SU-DHL-6 (cell line): Measurements from ENCODE around the gene RIOX2.

Experiments
- H2AFZ ChIP-seq: fragments of 200-600 bp; sonication (generic); 2 replicates; pipeline ENCODE4 v1.6.1; 2014; ENCODE audit warnings: low read depth, mild to moderate bottlenecking, moderate library complexity, mixed read lengths, antibody characterized with exemption, low read length; ENCODE audit not compliant: severe bottlenecking
- H3F3A ChIP-seq: fragments of 200-600 bp; shearing (Covaris generic); 2 replicates; pipeline ENCODE4 v1.6.0; 2016; ENCODE audit warnings: antibody characterized with exemption, mild to moderate bottlenecking; ENCODE audit not compliant: insufficient read depth
- H3K27ac ChIP-seq: fragments of 200-600 bp; sonication (generic); 2 replicates; pipeline ENCODE4 v1.5.1; 2016; ENCODE audit warnings: low read depth, mild to moderate bottlenecking, low read length, moderate library complexity, mixed read lengths
- H3K27me3 ChIP-seq: fragments of 200-600 bp; sonication (generic), shearing (Covaris generic); 2 replicates; pipeline ENCODE4 v1.6.0; 2014; ENCODE audit warnings: mild to moderate bottlenecking, low read length
- H3K36me3 ChIP-seq: fragments of 200-600 bp; sonication (generic); 2 replicates; pipeline ENCODE4 v1.6.1; 2014; ENCODE audit warnings: mild to moderate bottlenecking, low read length, mixed read lengths
- H3K4me2 ChIP-seq: fragments of 300-600, 200-600 bp; shearing (Covaris generic), sonication (generic); 2 replicates; pipeline ENCODE4 v1.6.0; 2014; ENCODE audit warnings: low read length, low read depth, mild to moderate bottlenecking; ENCODE audit not compliant: poor library complexity, severe bottlenecking
- H3K4me3 ChIP-seq: fragments of 200-600 bp; sonication (generic); 2 replicates; pipeline ENCODE4 v1.5.1; 2014; ENCODE audit warnings: antibody characterized with exemption, low read length, mild to moderate bottlenecking, mixed read lengths; ENCODE audit not compliant: insufficient read depth, poor library complexity, severe bottlenecking
- H3K79me2 ChIP-seq: fragments of 200-600 bp; sonication (generic); 2 replicates; pipeline ENCODE4 v1.6.1; 2014; ENCODE audit warnings: mild to moderate bottlenecking, low read length, moderate library complexity; ENCODE audit not compliant: insufficient read depth
- H3K9ac ChIP-seq: fragments of 200-600 bp; sonication (generic); 2 replicates; pipeline ENCODE4 v1.7.0; 2014; ENCODE audit warnings: mild to moderate bottlenecking, low read length
- H3K9me2 ChIP-seq: fragments of 200-600 bp; sonication (generic); replicated peaks from 2 replicates; pipeline ENCODE4 v1.6.1; 2014; ENCODE audit warnings: low read length; ENCODE audit not compliant: insufficient read depth
- H3K9me3 ChIP-seq: fragments of 200-600 bp; sonication (generic); 2 replicates; pipeline ENCODE4 v1.6.1; 2014; ENCODE audit warnings: low read length, mixed read lengths; ENCODE audit not compliant: insufficient read depth
- H4K20me1 ChIP-seq: fragments of 200-600 bp; sonication (generic); 2 replicates; pipeline ENCODE4 v1.6.1; 2014; ENCODE audit warnings: low read depth, mild to moderate bottlenecking, antibody characterized with exemption, low read length, moderate library complexity, mixed read lengths
- EZH2phosphoT487 ChIP-seq: fragments of 200-600 bp; sonication (generic), shearing (Covaris generic); conservative IDR thresholded peaks from 2 replicates; pipeline ENCODE4 v1.6.1; 2018; ENCODE audit warnings: mild to moderate bottlenecking, antibody characterized with exemption, low read length, moderate library complexity, mixed read lengths
- TF ChIP-seq, protein P1 (sequence below): fragments of 200-600 bp; sonication (generic); IDR thresholded peaks from one replicate; pipeline ENCODE4 v1.5.1; 2017; ENCODE audit warnings: antibody characterized with exemption, mild to moderate bottlenecking, low read length, moderate library complexity; ENCODE audit not compliant: insufficient read depth, poor library complexity, severe bottlenecking

RIOX2 gene

DNA sequence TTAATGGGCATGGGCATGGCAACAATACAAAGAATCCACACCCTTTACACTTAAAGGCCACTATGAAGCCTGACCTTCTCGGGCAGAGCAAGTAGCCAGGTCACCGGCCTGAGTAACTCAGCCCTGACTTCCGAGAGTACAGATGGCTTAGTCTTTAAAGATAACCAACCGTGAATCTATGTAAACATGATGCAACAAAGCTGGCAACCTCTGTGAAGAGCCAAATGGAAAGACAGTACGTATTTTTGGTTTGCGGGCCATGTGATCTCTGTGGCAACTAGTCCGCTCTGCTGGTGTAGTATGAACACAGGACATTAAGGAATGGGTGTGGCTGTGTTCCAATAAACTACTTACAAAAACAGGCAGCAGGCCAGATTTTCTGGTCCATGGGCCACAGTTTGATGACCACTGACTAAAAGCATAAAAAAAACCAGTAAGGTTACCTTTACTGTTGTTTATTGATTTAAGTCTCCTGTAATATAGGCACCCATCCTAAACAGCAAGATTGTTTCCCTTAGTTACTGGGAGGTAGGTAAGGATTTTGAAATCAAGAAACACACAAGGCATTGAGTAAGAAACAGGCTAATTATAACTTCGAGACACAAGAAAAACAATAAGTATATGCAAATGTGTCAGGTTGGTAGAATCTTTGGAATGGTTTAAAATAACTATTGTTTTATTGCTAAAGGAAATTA lies 14.5 kb downstream of the RIOX2 start:
- H3K9me3 ChIP-seq, result no peaks in the 10 kb centered on the region
- H3K27me3 ChIP-seq, result no peaks in the 10 kb centered on the region
- H3K9ac ChIP-seq, result no peak overlapping the region
- no peak overlapping the region for H3K4me2 ChIP-seq
- TF ChIP-seq, protein P1, sequence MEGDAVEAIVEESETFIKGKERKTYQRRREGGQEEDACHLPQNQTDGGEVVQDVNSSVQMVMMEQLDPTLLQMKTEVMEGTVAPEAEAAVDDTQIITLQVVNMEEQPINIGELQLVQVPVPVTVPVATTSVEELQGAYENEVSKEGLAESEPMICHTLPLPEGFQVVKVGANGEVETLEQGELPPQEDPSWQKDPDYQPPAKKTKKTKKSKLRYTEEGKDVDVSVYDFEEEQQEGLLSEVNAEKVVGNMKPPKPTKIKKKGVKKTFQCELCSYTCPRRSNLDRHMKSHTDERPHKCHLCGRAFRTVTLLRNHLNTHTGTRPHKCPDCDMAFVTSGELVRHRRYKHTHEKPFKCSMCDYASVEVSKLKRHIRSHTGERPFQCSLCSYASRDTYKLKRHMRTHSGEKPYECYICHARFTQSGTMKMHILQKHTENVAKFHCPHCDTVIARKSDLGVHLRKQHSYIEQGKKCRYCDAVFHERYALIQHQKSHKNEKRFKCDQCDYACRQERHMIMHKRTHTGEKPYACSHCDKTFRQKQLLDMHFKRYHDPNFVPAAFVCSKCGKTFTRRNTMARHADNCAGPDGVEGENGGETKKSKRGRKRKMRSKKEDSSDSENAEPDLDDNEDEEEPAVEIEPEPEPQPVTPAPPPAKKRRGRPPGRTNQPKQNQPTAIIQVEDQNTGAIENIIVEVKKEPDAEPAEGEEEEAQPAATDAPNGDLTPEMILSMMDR, result no peak
- TF ChIP-seq EZH2phosphoT487, result no peak
- H3K79me2 ChIP-seq, result peaks cover 15% of the 10 kb centered on the region
- H3F3A ChIP-seq, result no peaks in the 10 kb centered on the region
- peaks cover 13% of the 10 kb centered on the region; the same call in 1 of the 2 replicates for H3K36me3 ChIP-seq
- H2AFZ ChIP-seq, result no peak overlapping the region
- H3K9me2 ChIP-seq, result no peaks in the 10 kb centered on the region
- H4K20me1 ChIP-seq, result no peaks in the 10 kb centered on the region
- no peak overlapping the region for H3K4me3 ChIP-seq
- no peak overlapping the region for H3K27ac ChIP-seq

DNA sequence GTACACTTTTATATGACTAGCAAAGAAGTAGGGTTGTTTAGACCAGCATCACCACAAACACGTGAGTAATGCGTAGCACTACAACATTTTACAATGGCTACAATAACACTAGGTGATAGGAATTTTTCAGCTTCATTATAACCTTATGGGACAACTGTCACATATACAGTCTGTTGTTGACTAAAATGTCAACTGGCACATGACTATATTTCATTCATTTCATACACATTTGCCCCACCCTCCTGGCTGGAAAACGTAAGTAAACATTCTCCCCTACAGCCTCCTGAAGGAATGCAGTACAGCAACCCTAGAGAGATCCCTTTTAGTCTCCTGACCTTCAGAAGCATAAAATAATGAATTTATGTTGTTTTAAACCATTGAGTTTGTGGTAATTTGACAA lies 16.2 kb downstream of the RIOX2 start:
- Histone ChIP-seq H3K4me3 (no peak overlapping the region), H3K9me3 (no peaks in the 10 kb centered on the region), H3K36me3 (peaks cover 10% of the 10 kb centered on the region; the same call in 1 of the 2 replicates), H3K79me2 (0 out of 2 replicates have a peak, but pooled peaks cover 3% of the 10 kb centered on the region), H3K9ac (no peak overlapping the region), H2AFZ (no peak overlapping the region), H3K4me2 (no peak overlapping the region), H3K27ac (no peak overlapping the region), H3F3A (no peaks in the 10 kb centered on the region), H4K20me1 (no peaks in the 10 kb centered on the region), H3K9me2 (no peaks in the 10 kb centered on the region), H3K27me3 (no peaks in the 10 kb centered on the region)
- TF ChIP-seq, protein P1, result no peak
- no peak for TF ChIP-seq EZH2phosphoT487

DNA sequence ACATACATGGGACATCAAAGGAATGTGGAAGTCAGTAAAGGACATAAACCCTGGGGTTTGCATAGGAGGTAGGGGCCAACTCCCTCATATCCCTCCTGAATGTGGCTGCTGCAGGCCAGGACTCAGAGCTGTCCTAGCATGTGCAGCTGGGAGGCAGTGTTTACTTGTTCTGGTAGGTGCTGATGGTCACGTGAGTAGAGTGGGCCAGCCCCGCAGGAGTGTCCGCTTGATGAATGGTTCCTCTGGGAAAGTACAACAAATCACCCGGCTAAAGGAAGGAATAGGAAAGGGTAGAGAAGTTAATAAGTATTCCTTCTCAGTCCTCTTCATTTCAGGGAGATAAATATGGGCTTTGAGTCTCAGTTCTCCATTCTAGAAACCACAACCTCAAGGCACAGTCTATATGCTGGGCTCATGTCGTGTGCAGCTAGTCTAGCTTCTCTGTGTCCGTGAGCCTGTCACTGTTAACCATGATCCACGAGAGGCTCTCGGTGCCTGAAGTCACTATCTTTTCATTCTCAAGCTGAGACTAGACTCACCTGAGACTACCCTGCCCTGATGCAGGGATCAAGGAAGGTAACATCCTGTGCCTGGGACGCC lies 17.9 kb downstream of the RIOX2 start:
- Histone ChIP-seq H3K4me2 (no peak overlapping the region), H3K27me3 (no peaks in the 10 kb centered on the region), H3K4me3 (no peak overlapping the region), H3K79me2 (0 out of 2 replicates have a peak, but pooled peaks cover 1% of the 10 kb centered on the region), H3F3A (no peaks in the 10 kb centered on the region), H4K20me1 (no peaks in the 10 kb centered on the region), H3K9me3 (no peaks in the 10 kb centered on the region), H3K9me2 (no peaks in the 10 kb centered on the region), H3K27ac (no peak overlapping the region), H3K36me3 (no peaks in the 10 kb centered on the region; the same call in none of the 2 replicates), H2AFZ (no peak overlapping the region), H3K9ac (no peak overlapping the region)
- no peak for TF ChIP-seq EZH2phosphoT487
- TF ChIP-seq, protein P1, result no peak
